HG02938 (cell line): ENCODE results near the gene ANKFN1.

Experiments
- ATAC-seq: cut with Tn5 transposase; IDR thresholded peaks from one replicate; pipeline ENCODE4 v1.9.1; 2021; ENCODE audit warnings: mild to moderate bottlenecking, moderate library complexity; ENCODE audit not compliant: unreplicated experiment

The ANKFN1 gene

GRCh38 chr17:56146534-56146933 lies 6.7 kb upstream of the ANKFN1 start:
- ATAC-seq, result no peak

- ATAC-seq, result no peak
These were observed 4.9 kb upstream of the ANKFN1 start for GRCh38 chr17:56148333-56148732.

GRCh38 chr17:56149266-56150036 lies 3.8 kb upstream of the ANKFN1 start:
- no peak for ATAC-seq

- no peak for ATAC-seq
These were observed 2.6 kb upstream of the ANKFN1 start for GRCh38 chr17:56150649-56151048.

GRCh38 chr17:56157845-56158244 lies 4.6 kb downstream of the ANKFN1 start:
- ATAC-seq, result no peak

GRCh38 chr17:56158344-56158743 lies 5.1 kb downstream of the ANKFN1 start:
- ATAC-seq, result no peak

- ATAC-seq, result no peak
These were observed 5.9 kb downstream of the ANKFN1 start for GRCh38 chr17:56158915-56159825.

- no peak for ATAC-seq
These were observed 6.6 kb downstream of the ANKFN1 start for GRCh38 chr17:56159826-56160380.

- ATAC-seq, result no peak
These were observed 7.1 kb downstream of the ANKFN1 start for GRCh38 chr17:56160422-56160821.

- no peak for ATAC-seq
These were observed 11.9 kb downstream of the ANKFN1 start for GRCh38 chr17:56165072-56165641.

GRCh38 chr17:56167491-56167890 lies 14.2 kb downstream of the ANKFN1 start:
- no peak for ATAC-seq

- ATAC-seq, result no peak
These were observed 16.3 kb downstream of the ANKFN1 start for GRCh38 chr17:56169621-56170020.

- no peak for ATAC-seq
These were observed 18.1 kb downstream of the ANKFN1 start for GRCh38 chr17:56171186-56171959.

- ATAC-seq, result no peak
These were observed 19.3 kb downstream of the ANKFN1 start for GRCh38 chr17:56172517-56172982.

- ATAC-seq, result no peak
These were observed 19.8 kb downstream of the ANKFN1 start for GRCh38 chr17:56173026-56173425.

GRCh38 chr17:56173958-56174835 lies 20.9 kb downstream of the ANKFN1 start:
- ATAC-seq, result no peak

GRCh38 chr17:56175299-56175955 lies 22.2 kb downstream of the ANKFN1 start:
- ATAC-seq, result no peak

GRCh38 chr17:56176091-56176490 lies 22.8 kb downstream of the ANKFN1 start:
- ATAC-seq, result no peak

- no peak for ATAC-seq
These were observed 24.1 kb downstream of the ANKFN1 start for GRCh38 chr17:56177361-56177760.
